Left forelimb (tissue), 1 donor: ENCODE results near the gene KRT38.
"Not testable (repeated sequence)": the region's sequence is repeated elsewhere in the genome, so short reads cannot be mapped to it uniquely, and the experiment has no call there.

Experiments
- DNase-seq: peaks from one replicate; pipeline ENCODE4 v3.0.0-alpha.2; 2018; ENCODE audit warnings: low spot score

Gene KRT38

DNA sequence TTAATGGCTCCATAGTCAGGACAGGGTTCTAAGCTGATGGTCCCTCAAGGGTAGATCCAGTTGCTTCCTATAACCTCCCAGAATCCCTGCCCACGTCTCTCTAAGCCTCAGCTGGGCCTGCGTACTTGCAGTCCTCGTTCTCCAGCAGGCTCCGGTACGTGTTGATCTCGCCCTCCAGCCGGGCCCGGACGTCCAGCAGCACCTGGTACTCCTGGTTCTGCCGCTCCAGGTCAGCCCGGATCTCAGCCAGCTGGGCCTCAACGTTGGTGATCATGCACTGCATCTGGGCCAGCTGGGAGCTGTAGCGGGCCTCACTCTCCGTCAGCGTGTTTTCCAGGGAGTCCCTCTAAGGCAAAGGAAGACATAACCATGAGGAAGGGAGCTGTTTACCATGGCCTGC, 21.9 kb upstream of the KRT38 start:
- DNase-seq: no peak

DNA sequence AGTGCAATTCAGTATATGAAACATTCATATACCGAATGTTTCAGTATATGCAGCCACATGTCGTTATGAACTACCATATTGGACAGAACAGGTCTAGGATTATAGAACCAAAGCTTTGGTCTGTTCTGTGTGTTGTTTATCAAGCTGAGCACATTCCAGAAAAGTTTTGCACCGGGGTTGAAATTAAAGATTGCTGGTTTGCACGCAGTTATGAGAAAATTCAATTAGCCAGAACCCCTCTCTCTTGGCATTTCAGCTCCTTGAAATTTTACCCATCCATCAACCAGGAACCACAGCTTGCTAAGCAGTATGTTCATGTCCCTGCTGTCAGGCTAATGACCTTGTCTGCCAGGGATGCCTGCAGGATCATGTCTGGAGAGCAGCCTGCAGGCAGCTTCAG, 16.9 kb upstream of the KRT38 start:
- DNase-seq: no peak

DNA sequence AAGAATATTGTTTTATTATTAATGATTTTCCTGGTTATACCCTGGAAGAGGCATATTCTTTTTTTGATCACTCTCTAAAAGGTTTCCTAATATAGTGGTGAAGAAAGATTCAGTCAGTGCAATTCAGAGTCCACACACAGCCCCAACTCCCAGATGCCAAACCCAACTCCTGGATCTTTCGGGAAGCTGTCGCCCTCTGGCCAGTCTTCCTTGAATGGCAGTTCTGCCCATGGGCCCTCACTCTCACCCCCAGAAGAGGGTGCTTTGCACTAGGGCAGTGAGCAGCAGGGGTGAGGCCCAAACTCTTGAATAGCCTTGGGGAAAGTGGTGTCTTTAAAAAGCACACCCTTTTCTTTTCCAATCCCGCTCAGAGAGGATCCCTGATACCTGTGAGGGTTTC, 15.4 kb upstream of the KRT38 start:
- DNase-seq: no peak

DNA sequence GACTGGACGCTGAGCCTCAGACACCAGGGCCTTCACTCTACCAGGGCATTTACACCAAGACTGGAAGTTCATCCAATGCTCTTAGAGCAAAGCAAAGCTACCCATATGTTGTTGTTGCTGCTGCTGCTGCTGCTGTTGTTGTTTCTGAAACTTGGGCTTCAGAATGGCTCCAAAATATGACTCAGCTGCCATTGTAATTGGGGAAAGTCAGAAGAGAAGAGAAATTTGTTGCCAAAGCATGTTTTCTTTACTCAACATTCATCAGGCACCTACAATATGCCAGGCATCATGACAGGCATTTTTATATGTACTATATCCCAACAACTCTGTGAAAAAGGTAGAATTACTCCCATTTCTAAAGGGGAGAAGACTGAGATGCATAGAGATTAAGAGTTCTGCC, 14.5 kb upstream of the KRT38 start:
- no peak for DNase-seq

DNA sequence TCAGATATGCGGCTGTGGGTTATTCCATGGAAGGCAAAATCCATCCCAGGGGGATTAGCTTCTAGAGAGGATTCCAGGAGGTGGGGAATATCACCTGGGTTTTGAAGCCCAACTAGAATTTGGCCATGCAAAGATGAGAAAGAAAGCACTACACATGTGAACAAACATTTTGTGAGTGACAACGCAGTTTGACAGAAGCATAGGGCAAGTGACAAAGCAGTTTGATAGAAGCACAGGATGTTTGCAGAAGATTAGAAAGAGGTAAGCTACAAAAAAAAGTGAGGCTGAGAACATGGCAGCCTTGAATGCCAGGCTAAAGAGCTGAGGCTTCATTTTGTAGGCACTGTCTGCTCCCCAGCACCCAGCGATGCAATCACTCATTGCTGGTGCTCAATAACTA, 12.3 kb upstream of the KRT38 start:
- DNase-seq: no peak

DNA sequence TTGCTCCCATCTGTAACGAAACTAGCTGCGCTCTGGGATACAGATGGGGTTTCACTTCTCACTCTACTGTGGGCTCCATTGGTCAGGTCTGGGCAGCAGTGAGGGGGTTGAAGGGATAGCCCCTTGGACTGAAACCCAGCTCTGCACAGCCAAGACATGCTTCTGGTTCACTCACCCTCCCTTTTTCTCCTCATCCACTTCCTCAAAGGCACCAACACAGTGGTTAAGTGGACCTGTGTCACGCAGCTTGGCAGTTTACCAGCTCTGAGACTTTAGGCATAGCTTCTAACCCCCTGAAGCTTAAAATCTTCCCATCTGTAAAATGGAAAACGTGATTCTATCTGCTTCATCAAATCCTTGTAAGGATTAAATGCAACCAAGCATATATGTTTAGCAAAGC, 11.5 kb upstream of the KRT38 start:
- DNase-seq: no peak

DNA sequence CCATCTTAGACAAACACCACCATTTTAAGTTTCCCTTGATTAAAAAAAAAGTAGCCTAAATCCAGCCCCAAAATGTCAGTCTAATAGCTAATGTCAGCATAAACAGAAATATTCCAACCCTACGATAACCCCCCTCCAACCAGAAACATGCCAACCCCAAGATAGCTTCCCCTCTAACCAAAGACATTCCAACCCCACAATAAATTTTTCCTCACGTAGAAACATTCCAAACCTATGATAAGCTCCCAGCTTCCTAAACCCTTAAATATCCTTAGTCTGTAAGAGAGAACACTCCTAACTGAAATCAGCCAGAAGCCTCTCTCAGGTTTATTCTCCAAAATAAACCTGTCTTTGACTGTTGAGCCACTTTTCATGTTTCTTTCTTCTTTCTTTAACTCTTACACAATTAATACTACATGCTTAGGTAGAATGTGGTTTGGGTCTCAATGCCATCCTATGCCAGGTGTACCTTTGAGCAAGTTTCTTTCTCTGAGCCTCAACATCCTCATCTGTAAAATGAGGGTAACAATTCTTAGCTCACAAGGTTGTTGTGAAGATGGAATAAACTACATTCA, 10.5 kb upstream of the KRT38 start:
- no peak for DNase-seq

DNA sequence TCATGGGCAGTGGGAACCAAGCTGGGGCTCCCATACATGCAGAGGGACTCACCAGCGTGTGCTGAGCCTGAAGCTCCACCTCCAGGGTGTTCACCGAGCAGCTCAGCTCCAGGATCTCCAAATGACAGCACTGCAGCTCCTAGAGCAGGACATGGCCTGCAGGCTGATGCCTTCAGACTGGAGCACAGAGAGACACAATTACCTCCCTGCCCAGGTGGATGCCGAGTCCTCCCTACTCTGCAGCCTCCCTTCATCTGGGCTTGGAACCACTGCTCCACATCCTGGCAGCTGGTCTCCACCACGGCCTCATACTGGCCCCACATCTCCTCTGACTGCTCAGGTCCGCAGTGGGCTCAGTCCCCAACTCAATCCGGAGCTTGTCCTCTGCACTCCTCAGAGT, 8.2 kb upstream of the KRT38 start:
- no peak for DNase-seq

DNA sequence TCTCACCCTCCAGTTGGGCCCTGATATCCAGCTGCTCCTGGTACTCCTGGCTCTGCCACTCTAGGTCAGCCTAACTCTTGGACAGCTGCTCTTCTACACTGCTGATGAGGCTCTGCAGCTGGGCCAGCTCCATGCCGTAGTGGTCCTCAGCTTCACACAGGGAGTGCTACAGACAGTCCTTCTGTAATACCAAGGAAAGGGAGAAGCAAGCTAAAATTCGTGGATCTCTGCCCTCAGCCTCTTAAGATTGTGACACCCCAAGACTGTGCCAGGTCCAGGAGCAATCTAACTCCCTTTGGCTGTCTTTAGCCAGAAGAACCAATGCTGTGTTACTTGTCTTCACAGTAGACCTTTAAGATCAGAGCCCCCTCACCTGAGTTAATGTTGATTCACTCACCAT, 7.7 kb upstream of the KRT38 start:
- no peak for DNase-seq

DNA sequence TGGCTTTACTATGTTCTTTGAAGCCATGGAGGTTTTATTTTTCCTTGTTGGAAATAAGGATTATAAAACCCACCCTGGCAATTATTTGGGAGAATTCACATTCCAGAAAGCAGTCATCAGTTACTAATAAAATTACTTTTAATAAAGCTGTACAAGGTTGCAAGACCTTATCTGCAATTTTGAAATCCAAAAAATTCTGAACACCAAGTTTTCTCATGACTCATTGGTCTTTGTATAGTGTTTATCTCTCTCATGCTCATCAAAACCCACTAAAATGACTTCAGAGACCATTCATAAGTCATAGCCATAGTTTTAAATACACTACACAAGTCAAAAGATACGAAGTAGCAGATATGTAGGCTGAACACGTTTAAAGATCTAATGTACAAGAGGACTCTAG, 6.0 kb upstream of the KRT38 start:
- no peak for DNase-seq

DNA sequence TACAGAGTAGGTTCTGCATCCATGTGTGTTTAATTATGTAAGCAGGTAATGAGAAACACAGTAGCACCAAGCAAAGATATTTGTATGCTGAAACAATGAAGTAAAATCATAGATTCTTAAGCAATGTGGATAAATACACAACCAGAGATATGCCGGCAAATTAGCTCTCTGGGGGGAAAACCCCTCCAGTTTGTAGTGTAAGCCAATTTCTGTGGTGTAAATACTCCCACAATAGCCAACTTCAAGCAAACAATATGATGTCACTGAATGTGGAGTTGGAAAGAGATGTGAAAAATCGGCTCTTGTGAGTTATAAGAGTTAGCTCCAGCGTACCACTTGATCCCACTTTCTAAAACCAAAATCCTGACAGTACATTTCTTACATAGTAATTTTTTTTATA, 3.9 kb upstream of the KRT38 start:
- DNase-seq: no peak

DNA sequence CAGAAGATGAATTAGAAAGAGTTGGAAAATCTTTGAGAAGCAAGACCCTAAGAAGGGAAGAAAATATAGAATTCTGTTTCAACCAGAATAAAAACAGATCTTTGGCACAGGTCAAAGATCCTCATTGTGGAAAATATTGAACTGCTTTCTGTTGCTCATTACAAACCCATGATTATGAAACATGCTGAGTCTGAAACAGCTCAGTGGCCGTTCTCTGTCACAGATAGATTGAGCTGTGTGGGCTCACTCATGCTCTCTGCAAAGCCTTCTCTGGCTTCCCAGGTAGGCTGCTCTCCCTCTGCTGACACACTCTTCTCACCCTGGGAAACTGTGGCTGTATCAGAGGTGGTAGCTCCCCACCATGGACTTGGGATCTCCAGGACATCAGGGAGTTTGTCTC, 3.4 kb upstream of the KRT38 start:
- DNase-seq: no peak

DNA sequence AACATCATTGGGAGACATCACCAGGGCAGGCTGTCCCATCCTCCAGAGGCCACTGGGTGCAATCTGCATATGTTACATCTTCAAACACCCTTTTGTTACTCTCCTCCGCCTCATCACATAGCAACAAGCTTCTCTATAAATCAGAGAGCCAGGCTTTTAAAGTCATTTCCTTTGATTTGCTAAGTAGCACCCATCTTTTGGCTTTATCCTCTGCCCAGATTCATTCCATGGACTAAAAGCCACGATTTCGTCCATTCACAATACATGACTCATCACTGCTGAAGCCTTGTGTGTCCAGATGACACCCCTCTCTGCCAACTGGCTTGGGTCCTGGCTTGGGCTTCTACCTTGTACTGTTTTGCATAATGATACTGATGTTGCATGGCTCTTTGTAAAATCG, 2.0 kb upstream of the KRT38 start:
- DNase-seq: no peak

DNA sequence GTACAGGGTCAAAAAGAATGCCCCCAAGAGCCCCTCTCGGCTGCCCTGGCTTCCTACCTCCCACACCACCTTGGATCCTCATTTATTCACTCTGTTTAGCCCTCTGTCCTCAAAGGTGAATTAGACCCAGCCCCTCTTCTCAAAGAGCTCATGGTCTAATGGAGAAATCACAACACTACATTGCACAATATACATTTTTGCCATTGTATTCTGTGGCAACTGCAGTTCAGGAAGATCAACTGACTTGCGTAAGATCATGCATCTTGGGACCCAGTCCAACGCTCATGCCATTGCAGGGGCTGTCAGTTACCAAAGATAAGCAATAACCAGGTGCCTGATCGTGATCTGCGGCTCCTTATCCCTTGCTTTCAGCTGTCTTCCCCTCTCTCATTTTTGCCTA, 1.4 kb downstream of the KRT38 start:
- no peak for DNase-seq

DNA sequence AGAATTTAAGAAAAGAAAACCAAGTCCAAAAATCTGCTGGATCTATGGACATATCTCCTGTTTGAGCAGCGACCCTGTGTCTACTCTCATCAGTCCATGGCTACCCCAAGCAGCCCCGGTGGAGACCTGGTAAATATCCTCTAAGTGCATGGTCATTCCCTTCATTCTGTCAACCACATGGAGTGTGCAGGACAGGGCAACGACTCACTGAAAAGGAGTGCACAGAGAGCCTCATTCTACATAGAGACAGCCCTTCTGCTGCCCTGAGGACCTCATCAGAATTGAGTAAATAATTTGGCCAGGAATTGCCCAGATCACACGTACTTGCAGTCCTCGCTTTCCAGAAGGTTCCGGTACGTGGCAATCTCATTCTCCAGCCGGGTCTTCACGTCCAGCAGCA, 3.0 kb downstream of the KRT38 start:
- no peak for DNase-seq

DNA sequence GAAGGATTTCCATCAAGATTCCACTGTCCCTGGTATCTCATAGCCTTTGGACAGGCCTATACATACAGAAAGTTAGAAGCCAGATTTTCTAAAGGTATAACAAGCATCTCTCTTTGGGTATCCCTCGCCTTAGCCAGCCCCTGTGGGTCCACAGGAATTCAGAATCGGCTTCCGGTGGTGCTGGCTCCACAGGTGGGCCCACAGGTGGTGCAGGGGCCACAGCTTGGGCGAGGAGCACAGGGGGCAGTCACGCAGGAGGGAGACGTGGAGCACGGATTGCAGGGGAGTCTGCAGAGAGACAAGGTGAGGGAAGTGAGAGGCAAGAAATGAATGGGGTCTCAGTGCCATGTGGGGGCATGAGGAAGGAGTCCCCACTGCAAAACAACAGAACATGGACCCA, 3.5 kb downstream of the KRT38 start:
- DNase-seq: no peak

DNA sequence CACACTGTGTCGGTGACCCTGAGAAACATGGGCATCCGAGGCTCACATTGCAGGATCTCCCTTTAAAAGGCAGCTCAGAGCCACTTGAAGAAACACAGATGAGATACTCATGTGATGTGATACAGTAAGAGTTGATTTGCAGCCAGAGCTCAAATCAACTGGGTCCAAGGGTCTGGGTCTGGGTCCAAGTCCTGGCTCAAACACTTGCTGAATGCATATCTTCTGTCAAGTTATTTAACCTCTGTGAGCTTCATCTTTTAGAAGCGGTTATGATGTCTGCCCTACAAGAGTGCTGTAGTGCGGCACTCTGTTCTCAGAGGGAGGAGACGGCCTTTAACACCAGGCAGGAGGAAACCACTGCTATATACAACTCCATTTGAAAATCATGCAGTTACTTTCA, 6.4 kb downstream of the KRT38 start:
- no peak for DNase-seq

DNA sequence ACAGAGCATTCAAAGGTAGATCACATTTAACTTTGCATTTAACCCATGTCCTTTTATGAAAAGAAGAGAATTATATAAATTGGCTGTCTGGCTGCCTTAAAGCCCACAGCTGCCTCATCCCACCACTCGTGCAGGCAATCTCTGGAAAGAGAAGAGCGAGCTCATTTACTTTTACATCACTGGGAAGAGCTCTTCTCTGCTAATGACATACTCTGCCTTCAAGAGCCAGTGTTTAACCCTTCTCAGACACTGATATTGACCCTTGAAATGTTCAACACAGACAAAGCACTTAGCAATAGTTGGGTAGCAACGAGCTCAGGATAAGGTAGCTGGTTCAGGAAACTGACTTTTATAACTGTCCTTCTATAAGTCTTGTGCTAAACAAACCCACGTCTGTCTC, 6.8 kb downstream of the KRT38 start:
- no peak for DNase-seq

DNA sequence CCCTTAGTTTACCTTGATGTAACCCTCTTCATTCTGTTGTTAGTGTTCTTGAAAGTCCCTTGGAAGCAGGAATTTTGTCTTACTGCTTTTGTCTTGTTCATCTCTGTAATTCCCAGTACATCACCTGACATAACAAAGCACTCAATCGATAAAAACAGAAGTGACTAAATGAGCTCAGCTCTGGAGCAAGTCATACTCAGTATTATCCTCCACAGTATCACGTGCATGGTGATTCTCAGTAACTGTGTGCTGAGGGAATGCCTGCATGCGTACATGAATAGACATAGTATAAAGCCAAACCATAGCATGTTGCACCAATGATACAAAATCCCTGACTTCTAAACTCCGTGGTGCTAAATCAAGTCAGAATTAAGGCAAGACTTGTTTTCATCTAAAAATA, 7.2 kb downstream of the KRT38 start:
- DNase-seq: no peak

DNA sequence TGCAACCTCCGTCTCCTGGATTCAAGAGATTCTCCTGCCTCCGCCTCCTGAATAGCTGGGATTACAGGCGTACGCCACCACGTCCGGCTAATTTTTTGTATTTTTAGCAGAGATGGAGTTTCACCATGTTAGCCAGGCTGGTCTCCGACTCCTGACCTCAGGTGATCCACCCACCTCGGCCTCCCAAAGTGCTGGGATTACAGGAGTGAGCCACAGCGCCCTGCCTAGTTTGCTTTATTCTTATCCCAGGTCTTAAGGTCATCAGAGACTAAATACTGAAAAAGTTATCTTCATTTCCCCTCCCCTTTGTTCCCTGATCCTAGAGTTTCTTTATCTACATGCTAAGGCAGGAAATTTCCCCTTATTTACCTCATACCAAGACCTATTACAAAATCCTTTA, 10.4 kb downstream of the KRT38 start:
- DNase-seq: not testable (repeated sequence)

DNA sequence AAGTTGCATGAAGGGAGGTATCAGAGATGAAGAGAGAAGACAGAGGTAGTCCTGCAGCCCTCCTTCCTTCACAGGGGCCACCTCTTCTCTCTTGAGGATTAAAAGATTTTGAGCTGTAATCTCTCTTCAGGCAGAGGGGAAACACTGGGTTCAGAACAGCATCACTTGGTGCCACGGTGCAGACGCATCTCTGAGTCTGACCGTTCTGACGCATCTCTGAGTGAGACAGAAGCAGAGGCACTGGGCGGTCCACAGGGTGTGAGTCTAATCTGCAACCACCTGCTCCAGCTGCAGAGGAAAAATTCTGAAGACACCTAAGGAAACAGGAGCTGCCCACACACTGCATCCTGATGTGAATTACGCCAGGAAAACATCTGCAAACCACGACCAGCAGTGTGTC, 11.1 kb downstream of the KRT38 start:
- DNase-seq: no peak

DNA sequence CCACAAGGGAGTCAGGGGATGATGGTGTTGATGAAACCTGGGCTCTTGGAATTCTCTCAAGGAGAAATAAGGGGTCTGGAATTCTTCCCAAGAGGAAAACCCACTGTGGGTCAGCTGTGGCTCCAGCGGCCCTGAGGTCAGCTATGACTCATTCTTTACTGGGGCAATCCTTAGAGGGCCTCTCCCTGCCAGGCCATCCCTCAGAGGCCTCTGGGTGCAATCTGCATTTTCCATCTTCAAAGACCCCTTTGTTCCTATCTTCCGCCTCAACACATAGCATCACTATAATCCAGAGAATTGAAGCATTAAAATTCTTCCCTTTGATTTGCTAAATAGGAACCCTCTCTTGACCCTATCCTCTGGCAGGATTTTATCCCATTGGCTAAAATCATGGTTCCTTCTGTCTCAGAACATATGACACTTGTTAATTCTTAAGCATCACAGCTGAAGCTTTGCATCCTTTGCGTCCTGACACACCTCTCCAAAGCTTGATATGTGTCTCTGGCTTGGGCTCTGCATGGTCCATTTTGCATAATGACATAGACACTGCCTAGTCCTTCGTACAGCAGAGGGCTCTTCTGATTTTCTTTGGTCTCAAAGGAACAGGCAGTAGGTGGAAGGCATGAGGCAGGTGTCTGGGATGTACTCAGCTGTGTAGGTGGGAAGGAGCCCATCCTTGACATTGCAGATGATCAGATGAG, 12.0 kb downstream of the KRT38 start:
- no peak for DNase-seq

DNA sequence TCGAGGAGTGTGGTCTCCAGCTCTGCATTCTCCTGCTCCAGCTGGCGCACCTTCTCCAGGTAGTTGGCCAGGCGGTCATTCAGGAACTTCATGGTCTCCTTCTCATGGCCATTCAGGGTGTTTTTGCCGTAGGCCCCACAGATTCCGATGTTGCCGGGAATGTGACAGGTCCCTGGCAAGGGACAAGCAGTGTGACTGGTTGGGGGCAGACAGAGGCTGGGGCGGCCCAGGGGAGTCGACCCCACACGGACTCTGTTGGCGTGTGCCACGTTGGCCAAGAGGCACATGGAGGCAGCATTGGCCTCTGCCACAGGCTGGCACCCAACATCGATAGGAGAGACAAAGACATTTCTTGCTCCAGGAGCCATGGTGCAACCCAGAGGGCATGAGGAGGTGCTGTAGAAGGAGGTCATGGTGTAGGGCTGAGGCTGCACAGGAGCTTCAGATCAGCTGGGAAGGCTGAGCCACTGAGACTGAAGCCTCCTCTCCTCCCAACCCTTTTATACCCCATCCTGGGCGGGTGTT, 16.6 kb downstream of the KRT38 start, which contains the start of gene KRT37:
Gene KRT37 (minus strand): TSS at position 475 of the 525 bp plus-strand sequence. CDS start 62 bp downstream, at position 413.
- DNase-seq: no peak

DNA sequence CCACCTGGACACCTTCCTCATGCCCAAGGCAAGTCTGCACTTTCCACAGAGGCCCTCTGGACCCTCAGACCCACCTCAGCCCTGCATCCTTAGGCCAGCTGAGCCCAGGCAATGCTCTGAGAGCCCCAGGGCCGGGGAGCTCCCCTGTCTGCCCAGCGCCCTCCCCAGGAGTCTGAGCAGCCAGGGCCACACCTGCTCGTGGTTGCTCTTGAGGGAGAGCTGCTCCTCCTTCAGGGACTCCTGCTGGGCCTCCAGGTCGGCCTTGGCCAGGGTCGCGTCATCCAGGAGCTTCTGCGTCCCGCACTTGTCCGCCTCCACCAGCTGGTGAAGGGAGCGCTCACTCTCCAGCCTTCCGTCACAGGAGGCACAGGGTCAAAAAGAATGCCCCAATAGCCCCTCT, 18.2 kb downstream of the KRT38 start:
- DNase-seq: not testable (repeated sequence)
